ENCODE results near the gene CFAP77.
A peak's percentile ranks its signal among the peaks of the same experiment; 100 is the strongest.

The CFAP77 gene

DNA sequence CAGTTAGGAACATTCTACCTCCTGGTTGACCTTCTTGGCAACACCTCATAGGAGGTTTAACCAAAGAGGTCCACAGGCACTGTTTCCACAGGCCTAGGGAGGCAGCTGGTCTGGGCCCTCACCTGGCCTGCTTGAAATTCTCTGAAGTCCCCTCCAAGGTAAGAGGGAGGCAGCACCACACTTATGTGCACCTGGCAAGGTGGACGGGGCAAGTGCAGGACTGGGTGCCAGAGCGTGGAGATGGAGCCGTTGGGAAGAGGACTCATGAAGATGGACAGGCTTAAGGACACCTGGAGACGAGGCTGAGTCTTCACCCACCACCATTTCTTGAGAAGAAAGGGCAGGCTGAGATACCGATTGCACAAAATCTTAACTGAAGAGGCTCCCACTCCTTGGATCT is 165.8 kb downstream of the CFAP77 start:
- POLR2A ChIA-PET: no interaction called here

DNA sequence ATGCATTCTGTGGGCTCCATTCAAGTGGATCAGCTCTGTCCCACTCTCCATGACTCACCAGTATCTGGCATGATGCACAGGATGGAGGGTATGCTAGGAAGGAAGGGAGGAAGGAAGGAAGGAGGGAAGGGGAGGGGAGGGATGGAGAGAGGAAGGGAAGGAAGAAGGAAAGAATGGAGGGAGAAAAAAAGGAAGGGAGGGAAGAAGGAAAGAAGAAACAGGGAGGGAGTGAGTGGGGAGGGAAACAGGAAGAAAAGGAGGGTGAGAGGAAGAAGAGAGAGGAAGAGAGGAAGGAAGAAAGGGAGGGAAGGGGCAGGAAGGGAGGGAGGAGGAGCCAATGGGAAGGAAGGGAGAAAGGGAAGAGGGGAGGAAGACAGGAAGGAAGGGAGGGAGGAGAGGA is 167.1 kb downstream of the CFAP77 start:
- ChIA-PET CTCF (interaction anchor here (0.6 to 4.1 kb wide), 5 partner anchors 11 to 395 kb away, joined by 3 to 24 read pairs (median 3); partner anchors contain the start of gene CFAP77), POLR2A (no interaction called here)
- Histone ChIP-seq H3K4me3 (ENCODE audit: low read depth, low read length) (no peak overlapping the region), H3K9me3 (ENCODE audit: control insufficient read depth, insufficient read depth, low read depth, low read length) (no peaks in the 10 kb centered on the region), H3K36me3 (ENCODE audit: control insufficient read depth in 2 of 2, insufficient read depth in 1 of 2, low read length in 2 of 2) (no peaks in the 10 kb centered on the region), H3K4me1 (ENCODE audit: control insufficient read depth, insufficient read depth, low read length) (no peaks in the 10 kb centered on the region), H3K27ac (ENCODE audit: extremely low read depth, low read depth, low read length) (no peak overlapping the region)
- TF ChIP-seq TRIM28 (IDR thresholded peaks at IDR 0.05; ENCODE audit: borderline replicate concordance, low read length) (no peak), ZNF473 (tag by site-specific recombination; IDR thresholded peaks at IDR 0.05) (0 out of 2 replicates have a peak, but pooled peaks have one; percentile 27), ZNF274 (IDR thresholded peaks at IDR 0.05; ENCODE audit: low read length) (no peak), ZNF274 (tag by site-specific recombination; IDR thresholded peaks at IDR 0.05; ENCODE audit: borderline replicate concordance) (0 out of 2 replicates have a peak, but pooled peaks have one; percentile 23), PRDM1 (tag by site-specific recombination; IDR thresholded peaks at IDR 0.05) (peak; percentile 72), ZNF398 (tag by site-specific recombination; IDR thresholded peaks at IDR 0.05) (peak; percentile 28; the same call in 1 of the 2 replicates), ZNF366 (tag by site-specific recombination; conservative IDR thresholded peaks at IDR 0.05) (peak; percentile 94)

More for the DNA sequence above, 165.8 kb downstream of the CFAP77 start:
- Histone ChIP-seq H3K4me1 (ENCODE audit: control insufficient read depth, insufficient read depth, low read length) (no peaks in the 10 kb centered on the region), H3K27ac (ENCODE audit: extremely low read depth, low read depth, low read length) (no peak overlapping the region), H3K9me3 (ENCODE audit: control insufficient read depth, insufficient read depth, low read depth, low read length) (no peaks in the 10 kb centered on the region), H3K36me3 (ENCODE audit: control insufficient read depth in 2 of 2, insufficient read depth in 1 of 2, low read length in 2 of 2) (no peaks in the 10 kb centered on the region), H3K4me3 (ENCODE audit: low read depth, low read length) (no peak overlapping the region)
- TF ChIP-seq ZNF561 (tag by site-specific recombination; IDR thresholded peaks at IDR 0.05; ENCODE audit: borderline replicate concordance) (no peak), ZNF132 (tag by site-specific recombination; IDR thresholded peaks at IDR 0.05; ENCODE audit: borderline replicate concordance) (no peak), ZNF654 (tag by site-specific recombination; IDR thresholded peaks at IDR 0.05; ENCODE audit: low read depth) (no peak), TRIM28 (IDR thresholded peaks at IDR 0.05; ENCODE audit: borderline replicate concordance, low read length) (no peak), MZF1 (tag by site-specific recombination; IDR thresholded peaks at IDR 0.05; ENCODE audit: borderline replicate concordance) (no peak), OSR2 (tag by site-specific recombination; IDR thresholded peaks at IDR 0.05) (no peak), ZIC2 (tag by site-specific recombination; IDR thresholded peaks at IDR 0.05) (no peak), FEZF1 (tag by site-specific recombination; IDR thresholded peaks at IDR 0.05) (no peak), ZEB2 (tag by site-specific recombination; IDR thresholded peaks at IDR 0.05) (no peak)
- CTCF ChIA-PET: interaction anchor here (0.6 to 5.7 kb wide), 25 partner anchors 10 to 820 kb away, joined by 3 to 54 read pairs (median 3); partner anchors contain the start of gene CFAP77

- ChIA-PET CTCF (interaction anchor here (0.6 to 1.1 kb wide), 6 partner anchors 67 to 224 kb away, joined by 3 to 4 read pairs (median 3); partner anchors contain the start of genes CFAP77 and SETX), POLR2A (no interaction called here)
- H3K4me3 ChIP-seq (ENCODE audit: low read depth, low read length): no peak overlapping the region
- H3K36me3 ChIP-seq (ENCODE audit: control insufficient read depth in 2 of 2, insufficient read depth in 1 of 2, low read length in 2 of 2): no peaks in the 10 kb centered on the region
- H3K9me3 ChIP-seq (ENCODE audit: control insufficient read depth, insufficient read depth, low read depth, low read length): no peaks in the 10 kb centered on the region
- no peaks in the 10 kb centered on the region for H3K4me1 ChIP-seq (ENCODE audit: control insufficient read depth, insufficient read depth, low read length)
- no peak overlapping the region for H3K27ac ChIP-seq (ENCODE audit: extremely low read depth, low read depth, low read length)
- no peak for TF ChIP-seq ZFP37 (tag by site-specific recombination; IDR thresholded peaks at IDR 0.05)
Observed at GRCh38 chr9:132578367-132578932, 168.4 kb downstream of the CFAP77 start.

DNA sequence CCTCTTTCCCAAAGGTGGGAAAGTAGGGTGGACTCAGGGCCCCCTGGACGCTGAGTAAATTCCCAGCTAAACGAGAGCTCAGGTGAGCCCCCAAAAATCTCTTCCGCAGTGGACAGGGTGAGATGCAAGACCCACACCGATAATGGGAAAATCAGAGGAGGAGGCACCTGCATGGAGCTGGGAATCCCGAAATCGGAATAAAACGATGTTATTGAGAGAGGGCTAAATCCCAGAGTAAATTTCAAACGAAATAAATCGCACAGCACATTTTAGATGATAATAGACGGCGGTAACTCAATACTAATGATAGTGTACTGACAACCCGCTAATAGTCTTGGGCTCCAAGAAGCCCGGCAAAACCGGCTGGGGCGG is 169.4 kb downstream of the CFAP77 start:
- no peaks in the 10 kb centered on the region for H3K4me1 ChIP-seq (ENCODE audit: control insufficient read depth, insufficient read depth, low read length)
- ChIA-PET CTCF (interaction anchor here (0.6 to 1.0 kb wide), 3 partner anchors 68 to 1171 kb away, joined by 3 to 4 read pairs (median 3); partner anchors contain the start of gene SETX), POLR2A (no interaction called here)
- H3K9me3 ChIP-seq (ENCODE audit: control insufficient read depth, insufficient read depth, low read depth, low read length): no peaks in the 10 kb centered on the region
- TF ChIP-seq ZNF654 (tag by site-specific recombination; IDR thresholded peaks at IDR 0.05; ENCODE audit: low read depth): no peak
- no peak overlapping the region for H3K27ac ChIP-seq (ENCODE audit: extremely low read depth, low read depth, low read length)
- H3K4me3 ChIP-seq (ENCODE audit: low read depth, low read length): no peak overlapping the region
- no peaks in the 10 kb centered on the region for H3K36me3 ChIP-seq (ENCODE audit: control insufficient read depth in 2 of 2, insufficient read depth in 1 of 2, low read length in 2 of 2)
